RCC 7860 (cell line): Measurements from ENCODE around the gene P2RX2.

Experiments
- DNase-seq: peaks from one replicate; pipeline ENCODE4 v3.0.0-alpha.2; 2015; ENCODE audit warnings: low spot score
- FAIRE-seq: peaks from 2 replicates; lab custom pipeline; 2012; peaks lifted over from hg19 to GRCh38; lab: Jason Lieb, UNC

The P2RX2 gene

DNA sequence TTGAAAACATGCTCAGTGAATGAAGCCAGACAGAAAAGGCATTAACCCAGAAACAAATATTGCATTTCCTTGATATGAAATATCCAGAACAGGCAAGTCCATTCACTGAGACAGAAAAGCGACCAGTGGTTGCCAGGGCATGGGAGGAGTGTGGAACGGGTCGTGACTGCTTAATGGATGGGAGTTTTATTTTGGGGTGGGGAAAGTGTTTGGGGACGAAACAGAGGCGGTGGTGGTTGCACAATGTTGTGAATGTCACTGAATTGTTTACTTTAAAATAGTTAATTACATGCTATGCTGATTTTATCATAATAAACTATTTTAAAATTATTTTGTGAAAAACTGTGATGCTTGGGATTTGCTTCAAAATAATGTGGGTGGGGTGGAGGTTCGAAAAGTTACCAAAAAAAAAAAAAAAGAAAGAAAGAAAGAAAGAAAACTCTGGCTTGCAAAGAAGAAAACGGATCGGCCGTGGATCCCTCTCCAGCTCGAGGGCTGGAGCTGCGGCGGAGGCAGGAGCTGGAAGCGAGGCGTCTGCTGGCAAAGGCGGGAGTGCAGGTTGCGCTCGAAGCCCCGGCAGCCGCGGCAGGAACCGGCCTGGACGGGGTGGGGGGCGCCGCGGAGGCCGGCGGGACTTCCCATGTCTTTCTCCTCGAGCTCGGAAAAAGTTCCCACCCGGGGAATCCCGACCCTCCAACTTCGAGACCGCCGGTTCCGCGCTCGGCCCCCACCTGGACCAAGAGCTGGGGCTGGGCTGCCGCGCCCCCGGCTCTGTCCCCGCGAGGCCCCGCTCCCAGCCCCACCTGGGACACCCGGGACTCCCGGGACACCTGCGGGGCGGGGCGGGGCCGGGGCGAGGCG, 524 bp upstream of the P2RX2 start:
- DNase-seq, result no peak
- FAIRE-seq, result no peak

DNA sequence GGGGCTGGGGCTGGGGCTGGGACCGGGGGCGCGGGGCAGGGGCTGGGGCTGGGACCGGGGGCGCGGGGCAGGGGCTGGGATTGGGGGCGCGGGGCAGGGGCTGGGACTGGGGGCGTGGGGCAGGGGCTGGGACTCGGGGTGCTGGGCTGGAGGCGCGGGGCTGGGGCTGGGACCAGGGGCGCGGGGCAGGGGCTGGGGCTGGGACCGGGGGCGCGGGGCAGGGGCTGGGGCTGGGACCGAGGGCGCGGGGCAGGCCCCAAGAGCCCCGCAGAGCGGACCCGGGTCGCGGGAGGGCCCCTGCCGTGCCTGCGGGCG, 452 bp downstream of the P2RX2 start:
- FAIRE-seq (no peak), DNase-seq (no peak)

DNA sequence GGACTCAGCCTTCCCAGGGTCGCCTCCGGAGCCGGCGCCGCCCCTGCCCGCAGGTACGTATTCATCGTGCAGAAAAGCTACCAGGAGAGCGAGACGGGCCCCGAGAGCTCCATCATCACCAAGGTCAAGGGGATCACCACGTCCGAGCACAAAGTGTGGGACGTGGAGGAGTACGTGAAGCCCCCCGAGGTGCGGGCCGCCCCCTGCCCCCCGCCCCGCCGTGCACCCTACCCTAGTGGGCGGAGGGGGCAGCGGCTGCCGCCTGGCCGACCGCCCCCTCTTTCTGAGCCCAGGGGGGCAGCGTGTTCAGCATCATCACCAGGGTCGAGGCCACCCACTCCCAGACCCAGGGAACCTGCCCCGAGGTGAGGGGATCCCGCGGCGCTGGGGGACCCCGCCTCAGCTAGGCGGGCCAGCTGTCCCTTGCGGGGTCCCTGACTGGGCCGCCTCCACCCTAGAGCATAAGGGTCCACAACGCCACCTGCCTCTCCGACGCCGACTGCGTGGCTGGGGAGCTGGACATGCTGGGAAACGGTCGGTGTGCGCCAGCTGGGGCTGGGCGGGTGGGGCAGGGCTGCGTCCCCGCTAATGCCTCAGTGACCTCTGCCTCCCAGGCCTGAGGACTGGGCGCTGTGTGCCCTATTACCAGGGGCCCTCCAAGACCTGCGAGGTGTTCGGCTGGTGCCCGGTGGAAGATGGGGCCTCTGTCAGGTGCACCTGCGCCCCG, 973 bp downstream of the P2RX2 start:
- no peak for FAIRE-seq

DNA sequence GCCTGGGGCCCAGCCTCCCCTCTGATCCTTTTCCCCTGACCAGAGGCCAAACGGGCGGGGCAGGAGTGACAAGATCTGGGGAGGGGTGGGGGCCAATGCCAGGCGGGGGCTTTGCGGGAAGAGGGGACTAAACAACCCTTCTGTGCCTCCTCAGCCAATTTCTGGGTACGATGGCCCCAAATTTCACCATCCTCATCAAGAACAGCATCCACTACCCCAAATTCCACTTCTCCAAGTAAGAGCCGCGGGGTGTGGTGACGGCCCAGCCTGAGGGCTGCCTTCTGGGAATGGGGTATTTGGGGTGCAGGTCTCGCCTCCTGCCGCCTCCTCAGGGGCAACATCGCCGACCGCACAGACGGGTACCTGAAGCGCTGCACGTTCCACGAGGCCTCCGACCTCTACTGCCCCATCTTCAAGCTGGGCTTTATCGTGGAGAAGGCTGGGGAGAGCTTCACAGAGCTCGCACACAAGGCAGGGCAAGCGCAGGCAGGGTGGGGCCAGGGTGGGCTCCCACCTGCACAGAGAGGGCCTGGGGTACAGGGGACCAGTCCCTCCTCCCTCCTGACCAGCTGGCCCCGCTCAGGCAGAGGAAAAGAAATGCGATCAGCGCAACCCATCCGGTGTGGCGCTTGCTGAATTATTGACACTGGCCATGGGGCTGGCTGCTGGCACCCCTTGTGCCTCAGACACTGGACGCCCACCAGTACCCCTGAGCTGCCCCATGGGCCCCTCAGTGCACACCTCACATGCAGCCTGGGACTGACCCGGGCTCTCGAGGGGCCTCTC, 1.7 kb downstream of the P2RX2 start:
- DNase-seq (no peak), FAIRE-seq (no peak)

More for the DNA sequence above, 973 bp downstream of the P2RX2 start:
- no peak for DNase-seq

DNA sequence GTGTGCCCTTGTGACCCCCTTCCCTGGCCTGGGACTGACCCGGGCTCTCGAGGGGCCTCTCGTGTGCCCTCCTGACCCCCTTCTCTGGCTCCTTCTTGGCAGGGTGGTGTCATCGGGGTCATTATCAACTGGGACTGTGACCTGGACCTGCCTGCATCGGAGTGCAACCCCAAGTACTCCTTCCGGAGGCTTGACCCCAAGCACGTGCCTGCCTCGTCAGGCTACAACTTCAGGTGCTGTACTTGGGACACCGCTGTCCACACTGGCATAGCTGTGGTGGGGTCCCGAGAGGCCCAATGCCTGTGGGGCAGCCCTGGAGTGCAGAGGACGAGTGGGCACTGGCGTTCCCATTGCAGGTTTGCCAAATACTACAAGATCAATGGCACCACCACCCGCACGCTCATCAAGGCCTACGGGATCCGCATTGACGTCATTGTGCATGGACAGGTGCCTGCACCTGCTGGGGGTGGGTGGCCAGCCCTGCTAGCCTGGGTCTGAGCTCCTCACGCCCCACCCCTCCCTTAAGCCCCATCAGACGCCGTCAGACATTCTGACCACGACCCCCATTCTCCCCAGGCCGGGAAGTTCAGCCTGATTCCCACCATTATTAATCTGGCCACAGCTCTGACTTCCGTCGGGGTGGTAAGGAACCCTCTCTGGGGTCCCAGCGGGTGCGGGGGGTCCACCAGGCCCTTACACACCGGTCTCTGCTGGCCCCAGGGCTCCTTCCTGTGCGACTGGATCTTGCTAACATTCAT, 2.5 kb downstream of the P2RX2 start:
- FAIRE-seq (no peak), DNase-seq (no peak)

DNA sequence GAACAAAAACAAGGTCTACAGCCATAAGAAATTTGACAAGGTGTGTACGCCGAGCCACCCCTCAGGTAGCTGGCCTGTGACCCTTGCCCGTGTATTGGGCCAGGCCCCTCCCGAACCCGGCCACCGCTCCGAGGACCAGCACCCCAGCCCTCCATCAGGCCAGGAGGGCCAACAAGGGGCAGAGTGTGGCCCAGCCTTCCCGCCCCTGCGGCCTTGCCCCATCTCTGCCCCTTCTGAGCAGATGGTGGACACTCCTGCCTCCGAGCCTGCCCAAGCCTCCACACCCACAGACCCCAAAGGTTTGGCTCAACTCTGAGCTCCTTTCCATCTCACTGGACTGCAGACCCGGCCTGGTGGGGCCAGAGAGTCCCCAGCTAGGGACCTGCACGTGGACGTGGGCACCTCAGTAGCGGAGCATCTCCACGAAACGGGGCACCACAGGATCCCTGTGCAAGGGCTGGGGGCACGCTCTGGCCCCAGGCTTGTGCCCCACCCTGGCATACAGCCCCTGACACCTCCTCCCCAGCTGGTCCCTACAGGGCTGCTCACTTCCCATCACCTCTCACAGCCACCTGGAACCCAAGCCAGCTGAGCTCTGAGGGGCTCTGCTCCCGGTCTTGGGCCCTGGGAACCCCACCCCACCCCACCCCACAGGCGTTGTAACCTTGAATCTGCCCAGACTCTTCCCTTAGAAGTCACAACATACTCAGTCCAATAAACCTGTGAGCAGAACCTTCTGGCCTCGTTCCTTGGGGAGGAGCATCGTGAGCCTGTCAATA, 3.3 kb downstream of the P2RX2 start:
- DNase-seq, result no peak
- FAIRE-seq, result no peak

DNA sequence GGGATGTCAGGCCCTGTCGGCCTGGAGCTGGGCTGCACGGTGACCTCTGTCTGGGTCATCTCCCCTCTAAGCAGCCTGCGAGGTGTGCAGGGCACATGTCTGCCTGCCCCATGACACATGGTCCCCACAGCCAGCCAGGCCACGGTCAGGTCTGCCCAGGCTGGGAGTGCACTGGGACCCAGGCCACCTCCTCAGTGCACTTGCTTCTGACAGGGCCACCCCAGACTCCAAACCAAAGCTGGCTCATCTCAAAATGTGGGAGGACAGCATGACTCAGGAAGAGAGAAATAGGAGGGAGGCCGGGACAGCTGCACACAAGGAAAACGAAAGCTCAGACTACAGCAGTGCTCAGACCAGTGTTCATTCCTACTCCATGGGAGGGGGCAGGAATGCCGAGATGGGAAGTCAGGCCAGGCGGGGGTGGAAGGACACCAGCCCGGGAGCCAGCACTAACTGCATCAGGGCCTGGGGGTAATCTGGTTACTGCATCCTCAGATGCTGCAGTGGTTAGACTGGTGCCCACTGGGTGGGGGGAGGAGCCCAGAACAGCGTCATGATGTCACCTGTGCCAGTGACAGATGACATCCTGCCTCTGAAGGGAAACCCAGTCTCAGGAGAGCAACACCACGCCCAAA, 4.0 kb downstream of the P2RX2 start:
- no peak for FAIRE-seq
- DNase-seq, result peak; percentile 47

DNA sequence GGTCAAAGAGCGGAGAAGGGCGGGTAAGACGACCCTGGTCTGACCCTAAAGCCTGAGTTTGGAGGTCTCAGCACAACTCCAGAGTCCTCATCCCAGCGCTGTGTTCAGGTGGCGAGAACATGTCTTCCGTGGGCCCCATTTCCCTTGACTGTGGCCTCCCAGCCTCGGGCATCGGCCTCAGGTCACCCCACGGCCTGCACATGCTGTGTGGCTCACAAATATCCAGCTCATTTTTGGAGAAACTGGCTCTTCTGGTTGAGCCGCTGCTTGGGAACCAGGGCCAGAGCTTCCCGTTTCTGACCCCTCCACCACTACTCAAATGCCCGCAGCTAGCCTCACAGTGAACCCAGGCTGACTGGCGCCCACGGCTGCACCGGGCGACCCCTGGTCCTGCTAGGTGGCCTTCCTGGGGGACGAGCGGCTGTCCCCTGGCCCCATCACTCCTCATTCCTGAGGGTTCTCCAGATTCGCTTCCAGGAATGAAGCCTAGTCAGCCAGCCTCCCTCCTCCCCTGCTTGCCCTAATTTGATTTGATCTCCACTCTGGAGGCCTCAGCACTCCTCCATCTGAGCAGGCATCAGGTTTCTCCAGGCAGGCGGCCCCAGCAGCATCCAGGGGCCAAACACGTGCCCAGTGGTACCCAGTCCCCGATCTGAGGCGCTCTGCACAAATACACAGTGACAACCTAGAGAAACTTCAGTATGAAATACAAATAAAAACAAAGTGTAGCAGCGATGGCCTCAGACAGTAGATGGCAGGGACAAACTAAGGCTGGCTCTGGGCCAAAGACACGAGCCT, 4.7 kb downstream of the P2RX2 start:
- DNase-seq (no peak), FAIRE-seq (no peak)

DNA sequence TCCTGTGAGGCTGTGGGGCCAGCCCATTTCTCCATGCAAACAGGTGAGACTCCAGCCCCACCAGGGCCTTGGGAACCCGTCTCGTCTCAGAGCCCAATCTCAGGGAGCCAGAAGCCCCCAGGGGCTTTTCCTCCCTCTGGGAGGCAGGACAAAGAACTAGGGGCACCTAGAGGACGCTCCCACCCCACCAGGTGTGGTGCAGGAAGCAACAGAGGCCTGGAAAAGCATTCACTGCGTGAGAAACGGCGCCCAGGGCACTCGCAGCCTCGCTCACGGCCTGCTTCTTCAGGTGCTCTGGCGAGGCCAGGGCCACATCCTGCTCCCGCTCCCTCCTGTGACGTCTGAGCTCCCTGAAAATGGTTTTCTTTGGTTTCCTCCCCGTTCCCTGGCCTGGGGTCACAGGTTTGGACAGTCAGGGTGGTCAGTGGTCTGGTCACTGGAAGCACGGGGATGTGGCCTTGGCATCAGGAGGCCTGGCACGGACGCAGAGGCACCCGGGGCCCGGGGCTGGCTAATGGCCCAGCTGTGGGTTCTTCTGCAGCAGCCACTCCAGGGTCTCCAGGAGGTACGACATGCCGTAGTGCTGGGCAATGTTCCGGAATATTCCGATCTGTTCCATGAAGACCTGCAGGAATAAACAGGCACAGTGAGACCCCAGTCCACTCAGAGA, 5.7 kb downstream of the P2RX2 start:
- no peak for FAIRE-seq

DNA sequence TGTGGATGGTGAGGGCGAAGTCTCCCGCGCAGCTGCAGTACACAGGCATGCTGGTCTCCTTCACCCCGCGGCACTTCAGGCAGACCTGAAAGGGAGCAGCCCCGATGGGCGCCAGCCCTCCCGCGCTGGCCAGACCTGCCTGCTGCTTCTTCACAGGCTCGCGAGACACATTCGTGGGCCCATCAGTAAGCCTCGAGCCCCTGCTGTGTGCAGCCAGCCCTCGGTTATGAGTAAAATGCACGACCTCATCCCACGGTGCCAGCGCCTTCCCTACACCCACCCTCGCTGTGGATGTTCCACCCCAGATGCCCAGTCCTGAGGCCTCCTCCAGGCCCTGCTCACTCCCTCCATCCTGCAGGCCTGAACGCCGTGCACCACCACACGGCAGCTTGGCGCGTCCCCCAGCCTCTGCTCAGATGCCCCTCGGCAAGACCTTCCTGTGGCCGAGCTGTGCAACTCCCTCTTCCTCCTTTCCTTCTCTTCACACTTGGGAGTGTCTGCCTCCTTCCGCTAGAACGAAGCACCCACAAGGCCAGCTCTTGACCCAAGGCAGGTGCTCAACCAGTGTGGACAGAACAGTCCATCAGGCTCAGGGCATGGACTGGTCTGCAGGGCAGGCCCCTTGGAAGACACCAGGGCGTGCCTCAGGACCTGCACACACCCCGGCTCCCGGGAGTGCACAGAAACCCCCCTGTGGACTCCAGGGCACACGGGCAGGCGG, 6.5 kb downstream of the P2RX2 start:
- FAIRE-seq (no peak), DNase-seq (no peak)

More for the DNA sequence above, 5.7 kb downstream of the P2RX2 start:
- DNase-seq, result no peak

DNA sequence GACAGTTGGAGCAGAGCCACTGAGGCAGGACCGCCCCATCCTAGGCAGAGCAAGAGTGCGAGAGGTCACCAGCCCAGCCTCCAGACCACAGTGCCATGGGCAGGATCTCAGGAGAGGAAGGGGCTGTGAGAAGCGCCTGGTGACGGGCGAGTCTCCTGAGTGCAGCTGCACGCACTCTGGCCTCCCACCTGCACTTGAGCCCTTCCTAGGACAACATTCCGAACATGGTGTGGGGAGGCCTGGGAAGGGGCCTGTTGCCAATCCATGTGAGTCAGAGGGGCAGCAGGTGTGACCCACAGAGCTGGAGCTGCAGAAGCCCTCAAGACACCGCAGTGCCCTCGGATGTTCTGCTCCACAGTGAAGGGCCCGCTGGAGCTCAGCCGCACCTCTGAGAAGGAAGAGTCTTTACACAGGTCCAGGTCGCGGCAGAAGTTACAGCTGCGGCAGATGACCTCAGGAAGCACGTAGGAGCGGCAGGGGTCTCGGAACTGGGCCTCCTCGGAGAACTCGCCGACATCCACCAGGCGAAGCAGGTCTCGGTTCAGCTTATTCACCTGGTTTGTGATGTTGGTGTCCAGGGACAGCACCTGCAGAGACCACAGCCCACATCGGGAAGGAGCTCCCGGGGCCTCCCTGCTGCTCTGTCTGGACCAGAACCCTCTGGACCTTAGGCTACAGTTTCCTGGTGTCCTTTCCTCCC, 7.3 kb downstream of the P2RX2 start:
- FAIRE-seq, result no peak

DNA sequence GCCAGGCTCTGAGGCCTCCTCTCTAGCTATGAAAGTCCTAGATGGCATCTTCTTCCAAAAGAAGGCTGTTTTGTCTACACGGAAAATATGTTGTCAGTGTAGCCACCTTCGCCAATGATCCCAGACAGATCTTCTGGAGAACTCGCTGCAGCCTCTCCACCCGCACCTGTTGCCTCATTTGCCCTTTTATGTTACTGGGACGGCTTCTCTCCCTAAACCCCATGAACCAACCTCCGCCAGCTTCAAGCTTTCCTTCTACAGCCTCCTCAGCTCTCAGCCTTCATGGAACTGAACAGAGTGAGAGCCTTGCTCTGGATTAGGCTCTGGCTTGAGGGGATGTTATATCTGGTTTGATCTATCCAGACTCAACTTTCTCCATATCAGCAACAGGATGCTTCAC, 10.8 kb downstream of the P2RX2 start:
- DNase-seq (no peak), FAIRE-seq (no peak)

More for the DNA sequence above, 7.3 kb downstream of the P2RX2 start:
- no peak for DNase-seq

DNA sequence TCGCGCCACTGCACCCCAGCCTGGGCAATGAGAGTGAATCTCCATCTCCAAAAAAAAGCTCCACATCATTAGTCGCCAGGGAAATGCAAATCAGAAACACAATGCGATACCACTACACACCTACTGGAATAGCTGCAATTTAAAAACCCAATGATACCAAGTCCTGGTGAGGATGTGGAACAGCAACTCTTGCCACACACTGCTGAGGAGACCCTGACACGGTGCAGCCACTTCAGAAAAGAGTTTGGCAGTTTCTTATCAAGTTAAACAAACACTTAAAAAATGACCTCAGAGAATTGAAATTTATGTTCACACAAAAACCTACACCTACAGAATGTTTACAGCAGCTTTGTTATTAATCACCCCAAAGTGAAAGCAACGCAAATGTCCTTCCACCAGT, 12.1 kb downstream of the P2RX2 start:
- DNase-seq, result no peak
- no peak for FAIRE-seq

DNA sequence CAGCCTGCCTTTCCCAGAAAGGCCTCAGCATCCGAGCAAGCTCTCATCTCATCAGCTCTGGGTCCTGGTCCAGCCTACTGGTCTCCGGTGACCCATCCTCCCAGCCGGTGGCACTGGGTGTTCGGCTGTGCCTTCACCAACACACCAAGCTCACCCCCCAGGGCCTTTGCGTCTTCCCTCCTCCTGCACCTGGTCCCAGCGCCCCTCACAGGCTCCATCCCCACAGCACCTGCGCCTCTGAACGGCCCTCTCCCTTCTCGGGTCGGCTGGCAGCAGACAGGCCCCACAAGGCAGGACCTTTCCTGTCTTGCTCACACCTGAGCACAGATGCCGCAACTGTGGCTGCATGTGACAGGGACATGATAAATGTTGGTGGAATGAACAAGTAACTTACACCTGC, 13.1 kb downstream of the P2RX2 start:
- FAIRE-seq, result no peak
- DNase-seq, result no peak

DNA sequence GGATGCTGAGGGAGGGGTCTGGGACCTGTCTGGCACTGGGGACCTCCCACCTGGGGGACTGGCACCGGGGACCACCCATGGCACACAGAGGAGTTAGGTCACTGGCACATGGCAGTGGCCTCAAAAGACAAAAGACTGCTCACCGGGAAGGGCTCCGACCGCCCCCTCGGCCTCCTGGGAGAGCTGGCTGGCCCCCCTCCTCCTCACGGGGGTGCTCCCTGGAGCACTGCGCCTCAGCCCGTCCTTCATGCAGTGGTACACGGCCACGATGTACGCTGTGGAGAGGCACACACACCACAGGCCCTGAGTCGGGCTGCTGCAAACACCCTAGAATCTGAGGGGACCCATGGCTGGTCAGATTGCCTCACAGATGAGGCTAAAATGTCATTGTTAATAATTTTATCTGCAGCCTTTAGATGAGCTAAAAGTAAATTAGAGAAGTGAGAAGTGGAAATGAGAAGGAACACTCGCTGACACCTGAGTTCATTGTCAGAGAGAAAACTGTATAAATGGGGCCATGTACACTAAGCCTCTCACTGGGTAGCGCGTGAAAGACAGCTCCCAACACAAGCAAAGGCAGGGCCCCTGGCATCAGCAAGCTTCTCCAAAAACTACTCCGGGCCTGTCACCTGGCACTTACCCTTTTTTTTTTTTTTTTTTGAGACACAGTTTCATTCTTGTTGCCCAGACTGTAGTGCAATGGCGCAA, 14.1 kb downstream of the P2RX2 start:
- no peak for DNase-seq
- FAIRE-seq, result no peak

DNA sequence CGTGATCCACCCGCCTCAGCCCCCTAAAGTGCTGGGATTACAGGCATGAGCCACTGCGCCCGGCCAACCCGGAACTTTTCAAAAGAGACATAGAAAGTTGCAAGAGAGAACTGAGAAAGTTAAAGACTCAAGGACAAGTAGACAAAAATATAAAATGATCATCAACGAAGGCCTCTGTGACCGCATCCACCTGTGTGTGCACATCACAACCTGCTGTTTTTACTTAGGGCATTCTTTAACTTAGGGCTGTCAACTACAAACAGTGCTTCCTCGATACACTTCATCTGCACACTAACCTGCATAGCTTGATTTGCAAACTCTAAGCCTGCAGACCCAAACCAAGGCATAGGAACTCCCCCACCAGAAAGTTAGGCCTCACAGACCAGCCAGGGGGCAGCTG, 14.8 kb downstream of the P2RX2 start:
- FAIRE-seq (no peak), DNase-seq (no peak)
